RWPE2 (cell line): ENCODE results near the gene GORAB.

ENCODE experiments used
- ATAC-seq: fragments of 200-7000 bp; cut with Tn5 transposase; 3 replicates; pipeline ENCODE4 v1.9.1; 2021; ENCODE audit warnings: low read depth
- DNase-seq: peaks from one replicate; pipeline ENCODE4 v3.0.0-alpha.2; 2020; ENCODE audit warnings: low spot score
- H3K27ac ChIP-seq: fragments of 450-650 bp; 2 replicates; pipeline ENCODE4 v1.5.1; 2017; ENCODE audit warnings: mild to moderate bottlenecking; ENCODE audit not compliant: poor library complexity, severe bottlenecking
- H3K27me3 ChIP-seq: fragments of 250-450 bp; sonication (Bioruptor Pico); 2 replicates; pipeline ENCODE4 v1.5.1; 2021; ENCODE audit warnings: mild to moderate bottlenecking, moderate library complexity; ENCODE audit not compliant: insufficient read depth, poor library complexity, severe bottlenecking
- H3K36me3 ChIP-seq: fragments of 250-450 bp; sonication (Bioruptor Pico); 2 replicates; pipeline ENCODE4 v1.5.1; 2020; ENCODE audit warnings: low read depth, mild to moderate bottlenecking, moderate library complexity
- H3K4me1 ChIP-seq: fragments of 250-450 bp; sonication (Bioruptor Pico); 2 replicates; pipeline ENCODE4 v1.5.1; 2021; ENCODE audit warnings: mild to moderate bottlenecking, moderate library complexity; ENCODE audit not compliant: insufficient read depth, poor library complexity, severe bottlenecking
- H3K4me3 ChIP-seq: fragments of 250-450 bp; sonication (Bioruptor Pico); 2 replicates; pipeline ENCODE4 v1.5.1; 2021; ENCODE audit warnings: mild to moderate bottlenecking, moderate library complexity; ENCODE audit not compliant: severe bottlenecking
- H3K9me3 ChIP-seq: fragments of 250-450 bp; sonication (Bioruptor Pico); 2 replicates; pipeline ENCODE4 v1.5.1; 2021; ENCODE audit warnings: mild to moderate bottlenecking, moderate library complexity; ENCODE audit not compliant: severe bottlenecking
- CTCF ChIP-seq: fragments of 450-650 bp; IDR thresholded peaks from one replicate; pipeline ENCODE4 v1.5.1; 2017; ENCODE audit warnings: mild to moderate bottlenecking, moderate library complexity; ENCODE audit not compliant: poor library complexity, severe bottlenecking

The GORAB gene

GRCh38 chr1:170530972-170531757 lies 801 bp upstream of the GORAB start:
- peak overlapping the region; percentile 60 for H3K27ac ChIP-seq
- DNase-seq, result no peak
- ATAC-seq, result no peak
- no peak for TF ChIP-seq CTCF
- H3K36me3 ChIP-seq, result peaks cover 23% of the 10 kb centered on the region
- H3K4me1 ChIP-seq, result peaks cover 15% of the 10 kb centered on the region
- no peaks in the 10 kb centered on the region for H3K27me3 ChIP-seq
- H3K9me3 ChIP-seq, result no peaks in the 10 kb centered on the region
- peak overlapping the region; percentile 65 for H3K4me3 ChIP-seq

- peaks cover 19% of the 10 kb centered on the region for H3K4me1 ChIP-seq
- no peak for TF ChIP-seq CTCF
- DNase-seq (no peak), ATAC-seq (no peak)
- no peak overlapping the region for H3K27ac ChIP-seq
- peaks cover 39% of the 10 kb centered on the region for H3K36me3 ChIP-seq
- H3K4me3 ChIP-seq, result peak overlapping the region; percentile 65
- H3K27me3 ChIP-seq, result no peaks in the 10 kb centered on the region
- no peaks in the 10 kb centered on the region for H3K9me3 ChIP-seq
Measured at GRCh38 chr1:170533298-170533697, 1.3 kb downstream of the GORAB start.

GRCh38 chr1:170534626-170535147 lies 2.7 kb downstream of the GORAB start:
- peaks cover 19% of the 10 kb centered on the region for H3K4me1 ChIP-seq
- no peaks in the 10 kb centered on the region for H3K27me3 ChIP-seq
- no peak for TF ChIP-seq CTCF
- H3K27ac ChIP-seq, result no peak overlapping the region
- peaks cover 53% of the 10 kb centered on the region for H3K36me3 ChIP-seq
- ATAC-seq (no peak), DNase-seq (no peak)
- H3K4me3 ChIP-seq, result no peak overlapping the region
- no peaks in the 10 kb centered on the region for H3K9me3 ChIP-seq

GRCh38 chr1:170535418-170535817 lies 3.5 kb downstream of the GORAB start:
- Histone ChIP-seq H3K27ac (no peak overlapping the region), H3K27me3 (no peaks in the 10 kb centered on the region), H3K36me3 (peaks cover 61% of the 10 kb centered on the region), H3K4me3 (no peak overlapping the region), H3K4me1 (peaks cover 19% of the 10 kb centered on the region), H3K9me3 (no peaks in the 10 kb centered on the region)
- no peak for TF ChIP-seq CTCF
- DNase-seq (no peak), ATAC-seq (no peak)
